Kidney epithelial cell (primary cell): ENCODE data around the gene CSF1R. TPM values are rescaled to one million over a fixed set of nuclear protein-coding genes. Genes with fewer than 3 reads are reported as not detected.
A peak's percentile ranks its signal among the peaks of the same experiment; 100 is the strongest.

Experiments used
- DNase-seq: peaks from one replicate; pipeline ENCODE4 v3.0.0-alpha.2; 2010; ENCODE audit warnings: low read depth
- H3K27me3 ChIP-seq: 2 replicates; pipeline ENCODE4 v1.6.0; 2011; ENCODE audit warnings: low read length; ENCODE audit not compliant: control insufficient read depth, insufficient read depth
- H3K36me3 ChIP-seq: 2 replicates; pipeline ENCODE4 v1.5.1; 2011; ENCODE audit warnings: low read length; ENCODE audit not compliant: control insufficient read depth, insufficient read depth
- H3K4me3 ChIP-seq: 2 replicates; pipeline ENCODE4 v1.5.1; 2011; ENCODE audit warnings: low read depth, mild to moderate bottlenecking, control low read depth, low read length
- CTCF ChIP-seq: IDR thresholded peaks from 2 replicates; pipeline ENCODE4 v1.5.1; 2011; ENCODE audit warnings: mild to moderate bottlenecking, moderate library complexity, low read length, control low read depth, inconsistent platforms; ENCODE audit not compliant: insufficient read depth, poor library complexity, severe bottlenecking
- total RNA-seq: library from RNA; depleted of rRNA; stranded (reverse); fragments of >200 nt; gene quantifications from 2 replicates; pipeline ENCODE4 v1.2.3, GENCODE V29; 2015

Gene CSF1R
- total RNA-seq, 1 donor from 2014 or later, result 0.75 TPM

GRCh38 chr5:150131978-150132694 is 45.8 kb upstream of the CSF1R start:
- no peak for TF ChIP-seq CTCF
- Histone ChIP-seq H3K4me3 (no peak overlapping the region), H3K27me3 (no peaks in the 10 kb centered on the region), H3K36me3 (no peaks in the 10 kb centered on the region)
- no peak for DNase-seq

- no peaks in the 10 kb centered on the region for H3K27me3 ChIP-seq
- H3K36me3 ChIP-seq, result no peaks in the 10 kb centered on the region
- H3K4me3 ChIP-seq, result no peak overlapping the region
- DNase-seq, result no peak
- TF ChIP-seq CTCF, result no peak
Measured at GRCh38 chr5:150131461-150131860, 45.1 kb upstream of the CSF1R start.

GRCh38 chr5:150130493-150130922 is 44.2 kb upstream of the CSF1R start:
- no peak overlapping the region for H3K4me3 ChIP-seq
- H3K27me3 ChIP-seq, result no peaks in the 10 kb centered on the region
- DNase-seq, result no peak
- TF ChIP-seq CTCF, result no peak
- H3K36me3 ChIP-seq, result no peaks in the 10 kb centered on the region

GRCh38 chr5:150129813-150130492 is 43.6 kb upstream of the CSF1R start:
- Histone ChIP-seq H3K27me3 (no peaks in the 10 kb centered on the region), H3K4me3 (no peak overlapping the region), H3K36me3 (no peaks in the 10 kb centered on the region)
- DNase-seq, result no peak
- TF ChIP-seq CTCF, result peak; percentile 95

GRCh38 chr5:150129454-150129812 is 43.1 kb upstream of the CSF1R start:
- no peak for TF ChIP-seq CTCF
- no peaks in the 10 kb centered on the region for H3K27me3 ChIP-seq
- H3K36me3 ChIP-seq, result no peaks in the 10 kb centered on the region
- no peak for DNase-seq
- no peak overlapping the region for H3K4me3 ChIP-seq

- no peaks in the 10 kb centered on the region for H3K27me3 ChIP-seq
- no peaks in the 10 kb centered on the region for H3K36me3 ChIP-seq
- no peak overlapping the region for H3K4me3 ChIP-seq
- TF ChIP-seq CTCF, result no peak
- no peak for DNase-seq
Measured at GRCh38 chr5:150126921-150127265, 40.5 kb upstream of the CSF1R start.
